Measurements from ENCODE around the gene PECR. TPM values are rescaled to one million over a fixed set of nuclear protein-coding genes. Genes with fewer than 3 reads are reported as not detected.

The PECR gene
- total and polyA plus RNA-seq, 2 of the 13 experiments (the other 11 are each of a cell fraction or from before 2014, with no cell fraction given), result 151 to 153 TPM

GRCh38 chr2:216012133-216012829 lies 69.3 kb downstream of the PECR start (continued):
- TF ChIP-seq ZBTB46 (CRISPR knock-in tag; IDR thresholded peaks at IDR 0.05; ENCODE audit: borderline replicate concordance) (no peak), SNAPC2 (CRISPR knock-in tag; IDR thresholded peaks at IDR 0.05) (no peak), KDM5A (IDR thresholded peaks at IDR 0.05; ENCODE audit: borderline replicate concordance, low read length) (no peak), ZNF629 (CRISPR knock-in tag; conservative IDR thresholded peaks at IDR 0.05) (no peak), CENPX (CRISPR knock-in tag; IDR thresholded peaks at IDR 0.05) (no peak), TAF1 (CRISPR knock-in tag; IDR thresholded peaks at IDR 0.05) (no peak), CTCF (CRISPR knock-in tag; IDR thresholded peaks at IDR 0.05) (0 out of 2 replicates have a peak, but pooled peaks have one; percentile 12), ONECUT2 (CRISPR knock-in tag; IDR thresholded peaks at IDR 0.05) (0 out of 2 replicates have a peak, but pooled peaks have one; percentile 27), ZFP90 (CRISPR knock-in tag; IDR thresholded peaks at IDR 0.05; ENCODE audit: borderline replicate concordance) (no peak), ZNF225 (CRISPR knock-in tag; IDR thresholded peaks at IDR 0.05) (no peak), ZEB1 (IDR thresholded peaks at IDR 0.05; ENCODE audit: insufficient replicate concordance, low read depth) (peak; percentile 74), ZKSCAN1 (IDR thresholded peaks at IDR 0.05; ENCODE audit: low read length) (no peak), USF2 (IDR thresholded peaks at IDR 0.05; ENCODE audit: low read depth, low read length) (no peak), USF2 (CRISPR knock-in tag; IDR thresholded peaks at IDR 0.05; ENCODE audit: borderline replicate concordance) (peak; percentile 26; the same call in 1 of the 2 replicates), MIXL1 (CRISPR knock-in tag; IDR thresholded peaks at IDR 0.05) (0 out of 2 replicates have a peak, but pooled peaks have one; percentile 8), ADNP (CRISPR knock-in tag; IDR thresholded peaks at IDR 0.05) (no peak), NR2F6 (IDR thresholded peaks at IDR 0.05) (peak; percentile 48; the same call in 1 of the 2 replicates), NR2F6 (CRISPR knock-in tag; IDR thresholded peaks at IDR 0.05) (peak; percentile 41), RNF219 (CRISPR knock-in tag; IDR thresholded peaks at IDR 0.05) (no peak), SP4 (CRISPR knock-in tag; IDR thresholded peaks at IDR 0.05) (no peak), LRRFIP1 (CRISPR knock-in tag; conservative IDR thresholded peaks at IDR 0.05) (no peak)
